ENCODE results near the gene TMEM238. TPM values are rescaled to one million over a fixed set of nuclear protein-coding genes. Genes with fewer than 3 reads are reported as not detected.

Gene TMEM238
- total and polyA plus RNA-seq, 9 of the 15 experiments (the other 6 are each of a cell fraction or from before 2014, with no cell fraction given): 0.18 to 5.1 (median 1.3) TPM; not detected in 4

DNA sequence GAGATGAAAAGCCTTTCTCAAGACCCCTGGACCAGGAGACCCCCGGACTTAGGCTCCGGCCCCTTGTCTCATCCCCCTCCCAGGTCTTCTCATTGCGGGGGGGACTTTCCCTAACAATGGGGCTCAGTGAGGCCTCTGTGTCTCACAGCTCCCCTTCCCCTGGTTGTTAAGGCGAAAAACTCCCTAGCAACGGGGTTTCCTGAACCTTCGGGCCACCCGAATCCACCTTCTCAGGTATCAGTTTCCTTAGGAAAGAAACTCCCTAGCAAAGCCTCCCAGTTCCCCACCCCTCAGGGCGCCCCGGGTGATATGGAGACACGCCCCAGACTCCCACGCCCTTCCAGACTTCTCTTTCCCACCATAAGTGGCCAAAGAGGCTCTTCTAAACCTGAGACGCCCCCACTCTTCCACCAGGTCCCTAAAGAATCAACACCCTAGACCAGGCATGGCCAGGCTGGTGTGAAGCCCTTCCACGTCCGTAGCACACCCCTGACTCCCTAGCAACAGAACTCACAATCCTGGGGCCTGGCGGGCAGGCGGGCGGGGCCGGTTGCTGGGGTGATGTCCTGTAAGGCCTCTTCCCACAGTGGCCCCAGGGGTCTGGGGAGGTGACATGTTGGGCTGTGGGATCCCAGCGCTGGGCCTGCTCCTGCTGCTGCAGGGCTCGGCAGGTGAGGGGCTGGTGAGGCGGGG lies 7.7 kb downstream of the TMEM238 start, which contains the start of gene TMEM190:
TMEM190 (plus strand) TSS at position 586 of the 693 bp plus-strand sequence; CDS start at position 614, 28 bp downstream.
- peak; percentile 59 for ATAC-seq
- in situ Hi-C loops (cut with MboI) (no loop called here), intact Hi-C loops (cut with micrococcal nuclease) (no loop called here)
- H3K9me1 ChIP-seq (ENCODE audit: control insufficient read depth, insufficient read depth, low read length): no peaks in the 10 kb centered on the region
- FAIRE-seq: peak; percentile 52
- no peak within 1 kb of the TSS for H2AFZ ChIP-seq (ENCODE audit: low read depth, low read length)
- 18% methylated on average over 18 of the region's 21 CpGs for whole genome bisulfite sequencing (ENCODE audit: insufficient coverage, low coverage, missing lambda C conversion rate)
- no peaks in the 10 kb centered on the region for H3K36me3 ChIP-seq (ENCODE audit: control insufficient read depth, insufficient read depth, low read length)
- no peaks in the 10 kb centered on the region for H3K9me3 ChIP-seq (replicated peaks; ENCODE audit: control insufficient read depth, insufficient read depth, low read depth, low read length)
- peak; percentile 35; the same call in 1 of the 2 replicates for TF ChIP-seq VEZF1 (CRISPR knock-in tag; IDR thresholded peaks at IDR 0.05)
- TF ChIP-seq, protein P1, sequence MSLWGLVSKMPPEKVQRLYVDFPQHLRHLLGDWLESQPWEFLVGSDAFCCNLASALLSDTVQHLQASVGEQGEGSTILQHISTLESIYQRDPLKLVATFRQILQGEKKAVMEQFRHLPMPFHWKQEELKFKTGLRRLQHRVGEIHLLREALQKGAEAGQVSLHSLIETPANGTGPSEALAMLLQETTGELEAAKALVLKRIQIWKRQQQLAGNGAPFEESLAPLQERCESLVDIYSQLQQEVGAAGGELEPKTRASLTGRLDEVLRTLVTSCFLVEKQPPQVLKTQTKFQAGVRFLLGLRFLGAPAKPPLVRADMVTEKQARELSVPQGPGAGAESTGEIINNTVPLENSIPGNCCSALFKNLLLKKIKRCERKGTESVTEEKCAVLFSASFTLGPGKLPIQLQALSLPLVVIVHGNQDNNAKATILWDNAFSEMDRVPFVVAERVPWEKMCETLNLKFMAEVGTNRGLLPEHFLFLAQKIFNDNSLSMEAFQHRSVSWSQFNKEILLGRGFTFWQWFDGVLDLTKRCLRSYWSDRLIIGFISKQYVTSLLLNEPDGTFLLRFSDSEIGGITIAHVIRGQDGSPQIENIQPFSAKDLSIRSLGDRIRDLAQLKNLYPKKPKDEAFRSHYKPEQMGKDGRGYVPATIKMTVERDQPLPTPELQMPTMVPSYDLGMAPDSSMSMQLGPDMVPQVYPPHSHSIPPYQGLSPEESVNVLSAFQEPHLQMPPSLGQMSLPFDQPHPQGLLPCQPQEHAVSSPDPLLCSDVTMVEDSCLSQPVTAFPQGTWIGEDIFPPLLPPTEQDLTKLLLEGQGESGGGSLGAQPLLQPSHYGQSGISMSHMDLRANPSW (CRISPR knock-in tag; IDR thresholded peaks at IDR 0.05): no peak
- peak; percentile 75 for TF ChIP-seq RFX1 (IDR thresholded peaks at IDR 0.05)
- no peak for TF ChIP-seq THRAP3 (IDR thresholded peaks at IDR 0.05; ENCODE audit: borderline replicate concordance)
- TF ChIP-seq EGR1 (conservative IDR thresholded peaks at IDR 0.05): peak; percentile 68
- no peak for TF ChIP-seq L3MBTL2 (IDR thresholded peaks at IDR 0.05)
- TF ChIP-seq, protein P2, sequence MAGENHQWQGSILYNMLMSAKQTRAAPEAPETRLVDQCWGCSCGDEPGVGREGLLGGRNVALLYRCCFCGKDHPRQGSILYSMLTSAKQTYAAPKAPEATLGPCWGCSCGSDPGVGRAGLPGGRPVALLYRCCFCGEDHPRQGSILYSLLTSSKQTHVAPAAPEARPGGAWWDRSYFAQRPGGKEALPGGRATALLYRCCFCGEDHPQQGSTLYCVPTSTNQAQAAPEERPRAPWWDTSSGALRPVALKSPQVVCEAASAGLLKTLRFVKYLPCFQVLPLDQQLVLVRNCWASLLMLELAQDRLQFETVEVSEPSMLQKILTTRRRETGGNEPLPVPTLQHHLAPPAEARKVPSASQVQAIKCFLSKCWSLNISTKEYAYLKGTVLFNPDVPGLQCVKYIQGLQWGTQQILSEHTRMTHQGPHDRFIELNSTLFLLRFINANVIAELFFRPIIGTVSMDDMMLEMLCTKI (IDR thresholded peaks at IDR 0.05; ENCODE audit: partially characterized antibody): no peak
- no peak for TF ChIP-seq SAFB2 (IDR thresholded peaks at IDR 0.05; ENCODE audit: borderline replicate concordance, low read depth, low read length, severe bottlenecking)
- TF ChIP-seq ZBTB7A (IDR thresholded peaks at IDR 0.05; ENCODE audit: borderline replicate concordance, control insufficient read depth, low read depth, low read length): peak; percentile 37; the same call in 1 of the 2 replicates
- TF ChIP-seq SIX5 (IDR thresholded peaks at IDR 0.05; ENCODE audit: borderline replicate concordance in 1 of 2, insufficient read depth in 1 of 2, low read depth in 1 of 2, low read length in 2 of 2): no peak
- TF ChIP-seq POLR2G (IDR thresholded peaks at IDR 0.05; ENCODE audit: low read depth, low read length): peak; percentile 63
- 0 out of 2 replicates have a peak, but pooled peaks have one; percentile 33 for TF ChIP-seq ZBTB33 (CRISPR knock-in tag; IDR thresholded peaks at IDR 0.05)
- TF ChIP-seq ZEB2 (IDR thresholded peaks at IDR 0.05): no peak
- H3K79me2 ChIP-seq (ENCODE audit: control insufficient read depth, insufficient read depth, low read length): no peaks in the 10 kb centered on the region
- peaks cover 10 to 58% of the 10 kb centered on the region in 2 experiments; a peak in 4 of 5 replicates for H3K4me1 ChIP-seq (replicated peaks in 1 of 2; ENCODE audit: control insufficient read depth in 2 of 2, insufficient read depth in 2 of 2, low read length in 2 of 2)
- BruUV-seq (replicated peaks): no TSS peak
- ChIA-PET POLR2A (interaction anchor here (1.0 kb wide), 2 partner anchors 8 to 117 kb away, joined by 3 to 4 read pairs; partner anchors contain the start of gene TMEM238), CTCF (ENCODE audit: low intra/inter-chr PET ratio) (no interaction called here)
- DNase-seq (ENCODE audit: extremely low read depth in 1 of 4, low spot score in 3 of 4): peak; percentile 50 to 65 (median 62)
- H3K4me2 ChIP-seq (ENCODE audit: insufficient read depth, low read length): no peak within 1 kb of the TSS
- peak within 1 kb of the TSS in 1 of 2 experiments; percentile 68; a peak in 2 of 4 replicates for H3K9ac ChIP-seq (ENCODE audit: insufficient read depth in 1 of 2, low read depth in 2 of 2, low read length in 2 of 2)
- no peaks in the 10 kb centered on the region for H4K20me1 ChIP-seq (replicated peaks; ENCODE audit: control insufficient read depth, insufficient read depth, low read length)
- H3K4me3 ChIP-seq: no peak within 1 kb of the TSS
- no peak within 1 kb of the TSS for H3K27ac ChIP-seq (ENCODE audit: extremely low read depth, low read depth, low read length)
- no peaks in the 10 kb centered on the region; a peak in 1 of 5 replicates for H3K27me3 ChIP-seq (ENCODE audit: control insufficient read depth in 2 of 2, insufficient read depth in 2 of 2, low read length in 2 of 2)

Data from K562 (cell line).